IMR-90 (cell line): ENCODE data around the gene APC. TPM values are rescaled to one million over a fixed set of nuclear protein-coding genes. Genes with fewer than 3 reads are reported as not detected.

Experiments used
- ATAC-seq: fragments of 200-7000 bp; cut with Tn5 transposase; 2 replicates; pipeline ENCODE4 v1.9.1; 2020; ENCODE audit warnings: low read depth, mild to moderate bottlenecking, moderate library complexity
- BruUV-seq: library from RNA; stranded (reverse); fragments of 400-500 nt; replicated peaks from 2 replicates; lab custom pipeline; 2021; lab: Mats Ljungman, UMichigan
- CTCF ChIA-PET: fragments of 300-600 bp; formaldehyde crosslinking; extraction: SDS; loops from one replicate; lab custom pipeline; 2021; ENCODE audit warnings: antibody characterized with exemption; lab: Yijun Ruan, JAX
- POLR2A ChIA-PET: fragments of 300-600 bp; sonication (Branson Sonifier 250); formaldehyde crosslinking; loops from one replicate; lab custom pipeline; 2022; ENCODE audit warnings: antibody characterized with exemption; ENCODE audit not compliant: unreplicated experiment; lab: Charles Lee
- DNase-seq: peaks from one replicate; pipeline ENCODE4 v3.0.0; 2013
- H2AFZ ChIP-seq: replicated peaks from 2 replicates; pipeline ENCODE3; 2013; ENCODE audit warnings: low read length, mild to moderate bottlenecking; ENCODE audit not compliant: poor library complexity
- H2AK5ac ChIP-seq: 2 replicates; pipeline ENCODE4 v1.6.1; 2013; ENCODE audit warnings: low read depth, low read length, inconsistent platforms
- H2AK9ac ChIP-seq: replicated peaks from 2 replicates; pipeline ENCODE3; 2013; ENCODE audit warnings: mild to moderate bottlenecking, low read depth, low read length, moderate library complexity; ENCODE audit not compliant: poor library complexity
- H2BK120ac ChIP-seq: 2 replicates; pipeline ENCODE4 v1.6.1; 2013; ENCODE audit warnings: low read depth, low read length, inconsistent platforms
- H2BK15ac ChIP-seq: 3 replicates; pipeline ENCODE4 v1.6.1; 2013; ENCODE audit warnings: low read depth, low read length, inconsistent platforms
- H2BK20ac ChIP-seq: 2 replicates; pipeline ENCODE4 v1.6.1; 2013; ENCODE audit warnings: low read depth, mild to moderate bottlenecking, inconsistent platforms, low read length, moderate library complexity
- H2BK5ac ChIP-seq: 2 replicates; pipeline ENCODE4 v1.6.1; 2013; ENCODE audit warnings: mild to moderate bottlenecking, low read depth, low read length, inconsistent platforms; ENCODE audit not compliant: poor library complexity, severe bottlenecking
- H3K14ac ChIP-seq: replicated peaks from 2 replicates; pipeline ENCODE4 v1.6.1; 2013; ENCODE audit warnings: low read depth, low read length, inconsistent platforms
- H3K18ac ChIP-seq: 2 replicates; pipeline ENCODE4 v1.6.1; 2013; ENCODE audit warnings: low read depth, low read length, control low read depth
- H3K23ac ChIP-seq: 2 replicates; pipeline ENCODE4 v1.6.1; 2013; ENCODE audit warnings: low read depth, low read length, inconsistent platforms
- H3K27ac ChIP-seq: 2 replicates; pipeline ENCODE4 v1.5.1; 2013; ENCODE audit warnings: mild to moderate bottlenecking, control low read depth, low read length; ENCODE audit not compliant: insufficient read depth
- H3K27me3 ChIP-seq: 2 replicates; pipeline ENCODE4 v1.6.1; 2013; ENCODE audit warnings: low read length; ENCODE audit not compliant: control insufficient read depth, insufficient read depth
- H3K36me3 ChIP-seq: 2 replicates; pipeline ENCODE4 v1.6.1; 2013; ENCODE audit warnings: low read length, mixed read lengths; ENCODE audit not compliant: control insufficient read depth, insufficient read depth
- H3K4ac ChIP-seq: 2 replicates; pipeline ENCODE4 v1.6.1; 2013; ENCODE audit warnings: low read depth, low read length, inconsistent platforms
- H3K4me1 ChIP-seq: 2 replicates; pipeline ENCODE4 v1.6.1; 2013; ENCODE audit warnings: low read length, mixed read lengths; ENCODE audit not compliant: control insufficient read depth, insufficient read depth
- H3K4me2 ChIP-seq: 2 replicates; pipeline ENCODE4 v1.6.1; 2013; ENCODE audit warnings: low read depth, mild to moderate bottlenecking, control low read depth, low read length, moderate library complexity
- H3K4me3 ChIP-seq: 2 replicates; pipeline ENCODE4 v1.5.1; 2013; ENCODE audit warnings: low read depth, mild to moderate bottlenecking, control low read depth, low read length, moderate library complexity; ENCODE audit not compliant: insufficient read depth
- H3K56ac ChIP-seq: 2 replicates; pipeline ENCODE4 v1.6.1; 2013; ENCODE audit warnings: low read length, inconsistent platforms; ENCODE audit not compliant: insufficient read depth; ENCODE audit errors: extremely low read depth
- H3K79me1 ChIP-seq, 2 experiments: 2 replicates each; pipeline ENCODE4 v1.6.1; 2013; ENCODE audit warnings: low read length in 2 of 2, inconsistent platforms in 1 of 2, low read depth in 1 of 2
- H3K9ac ChIP-seq: 2 replicates; pipeline ENCODE4 v1.6.1; 2013; ENCODE audit warnings: low read depth, low read length, control low read depth
- H3K9me1 ChIP-seq: 2 replicates; pipeline ENCODE4 v1.6.1; 2013; ENCODE audit warnings: low read length, inconsistent platforms; ENCODE audit not compliant: insufficient read depth
- H3K9me3 ChIP-seq: 2 replicates; pipeline ENCODE4 v1.6.1; 2013; ENCODE audit warnings: low read length; ENCODE audit not compliant: control insufficient read depth, insufficient read depth
- H4K20me1 ChIP-seq: 2 replicates; pipeline ENCODE4 v1.6.1; 2013; ENCODE audit warnings: low read length, inconsistent platforms; ENCODE audit not compliant: insufficient read depth
- H4K5ac ChIP-seq: 2 replicates; pipeline ENCODE4 v1.6.1; 2013; ENCODE audit warnings: mild to moderate bottlenecking, low read depth, low read length, control low read depth
- H4K8ac ChIP-seq, 2 experiments: 2 replicates each; pipeline ENCODE4 v1.6.1; 2013; ENCODE audit warnings: low read depth in 2 of 2, low read length in 2 of 2, control low read depth in 1 of 2, inconsistent platforms in 1 of 2
- H4K91ac ChIP-seq: 2 replicates; pipeline ENCODE4 v1.6.1; 2013; ENCODE audit warnings: low read depth, low read length, inconsistent platforms; ENCODE audit not compliant: insufficient read depth
- BHLHE40 ChIP-seq: fragments of 150-350 bp; IDR thresholded peaks from 2 replicates; pipeline ENCODE4 v1.6.1; 2016; ENCODE audit warnings: mild to moderate bottlenecking, low read depth, low read length
- CEBPB ChIP-seq: IDR thresholded peaks from 2 replicates; pipeline ENCODE4 v1.6.1; 2012; ENCODE audit warnings: low read depth, low read length, improper control_type of control experiment
- CHD1 ChIP-seq: IDR thresholded peaks from 2 replicates; pipeline ENCODE4 v1.6.1; 2012; ENCODE audit warnings: low read depth, low read length, improper control_type of control experiment
- FOS ChIP-seq: fragments of 150-350 bp; IDR thresholded peaks from 2 replicates; pipeline ENCODE4 v1.6.1; 2016; ENCODE audit warnings: low read depth, low read length
- MAFK ChIP-seq: IDR thresholded peaks from 2 replicates; pipeline ENCODE4 v1.6.1; 2012; ENCODE audit warnings: low read depth, low read length, improper control_type of control experiment
- MAZ ChIP-seq: IDR thresholded peaks from 2 replicates; pipeline ENCODE4 v1.6.1; 2012; ENCODE audit warnings: low read depth, mild to moderate bottlenecking, low read length, improper control_type of control experiment, moderate library complexity, borderline replicate concordance
- MXI1 ChIP-seq: IDR thresholded peaks from 2 replicates; pipeline ENCODE4 v1.6.1; 2012; ENCODE audit warnings: low read depth, mild to moderate bottlenecking, low read length, moderate library complexity, borderline replicate concordance
- NFE2L2 ChIP-seq: fragments of 150-350 bp; IDR thresholded peaks from 2 replicates; pipeline ENCODE4 v1.6.1; 2016; ENCODE audit warnings: low read depth, mild to moderate bottlenecking, low read length
- POLR2A ChIP-seq: IDR thresholded peaks from 2 replicates; pipeline ENCODE4 v1.6.1; 2012; ENCODE audit warnings: mild to moderate bottlenecking, low read depth, low read length
- RAD21 ChIP-seq: IDR thresholded peaks from 2 replicates; pipeline ENCODE4 v1.6.1; 2012; ENCODE audit warnings: low read length, improper control_type of control experiment
- RCOR1 ChIP-seq: IDR thresholded peaks from 2 replicates; pipeline ENCODE4 v1.6.1; 2012; ENCODE audit warnings: mild to moderate bottlenecking, low read length, improper control_type of control experiment; ENCODE audit not compliant: insufficient replicate concordance
- RFX5 ChIP-seq: IDR thresholded peaks from 2 replicates; pipeline ENCODE4 v1.8.0; 2012; ENCODE audit warnings: low read depth, mild to moderate bottlenecking, low read length, moderate library complexity
- SMC3 ChIP-seq: fragments of 150-350 bp; IDR thresholded peaks from 2 replicates; pipeline ENCODE4 v1.6.1; 2016; ENCODE audit warnings: low read depth, mild to moderate bottlenecking, antibody characterized with exemption, low read length, moderate library complexity
- WGBS, 2 experiments: methylation state at CpG; one replicate each; pipeline versions ENCODE4 v1.1.5 to v1.1.7; 2013; ENCODE audit warnings: missing lambda C conversion rate in 2 of 2; ENCODE audit not compliant: insufficient read length in 1 of 2; ENCODE audit errors: extremely low coverage in 2 of 2; 5-methylcytosine and 5-hydroxymethylcytosine counted together
- dilution Hi-C: fragments of 300-500 bp; cut with HindIII; formaldehyde crosslinking; loops from one replicate; pipeline ENCODE4 v1.14.3; 2018; ENCODE audit warnings: low sequenced_read_pairs; ENCODE audit not compliant: unreplicated experiment
- in situ Hi-C: fragments of 300-500 bp; cut with MboI; formaldehyde crosslinking; loops from 3 replicates; pipeline ENCODE4 v1.14.3; 2019; ENCODE audit warnings: low sequenced_read_pairs, inconsistent platforms, mixed read lengths
- intact Hi-C: fragments of 100-400 bp; cut with micrococcal nuclease; formaldehyde crosslinking; loops from 2 replicates; pipeline ENCODE4 v1.10.0; 2022
- polyA plus RNA-seq, 3 experiments: library from polyadenylated mRNA; depleted of rRNA; stranded (reverse); fragments of >200 nt; gene quantifications; 2 replicates each; pipeline ENCODE4 v1.2.3, GENCODE V29; 2012; ENCODE audit warnings: low replicate concordance in 1 of 3
- total RNA-seq: library from RNA; depleted of rRNA; stranded (reverse); fragments of >200 nt; gene quantifications from 2 replicates; pipeline ENCODE4 v1.2.3, GENCODE V29; 2012
- TF ChIP-seq, protein P1 (sequence below): fragments of 150-350 bp; IDR thresholded peaks from 2 replicates; pipeline ENCODE4 v1.6.1; 2017; ENCODE audit warnings: mild to moderate bottlenecking, antibody characterized with exemption, low read length, low read depth
- TF ChIP-seq, protein P2 (sequence below): fragments of 150-350 bp; IDR thresholded peaks from 2 replicates; pipeline ENCODE4 v1.6.1; 2016; ENCODE audit warnings: low read depth, mild to moderate bottlenecking, low read length, moderate library complexity, borderline replicate concordance
- TF ChIP-seq, protein P3 (sequence below): conservative IDR thresholded peaks from 2 replicates; pipeline ENCODE4 v1.5.1; 2012; ENCODE audit warnings: mild to moderate bottlenecking, low read depth, low read length, improper control_type of control experiment

Gene APC
- total and polyA plus RNA-seq, 2 of the 4 experiments (the other 2 are of a cell fraction): 7.3 to 58.4 TPM

DNA sequence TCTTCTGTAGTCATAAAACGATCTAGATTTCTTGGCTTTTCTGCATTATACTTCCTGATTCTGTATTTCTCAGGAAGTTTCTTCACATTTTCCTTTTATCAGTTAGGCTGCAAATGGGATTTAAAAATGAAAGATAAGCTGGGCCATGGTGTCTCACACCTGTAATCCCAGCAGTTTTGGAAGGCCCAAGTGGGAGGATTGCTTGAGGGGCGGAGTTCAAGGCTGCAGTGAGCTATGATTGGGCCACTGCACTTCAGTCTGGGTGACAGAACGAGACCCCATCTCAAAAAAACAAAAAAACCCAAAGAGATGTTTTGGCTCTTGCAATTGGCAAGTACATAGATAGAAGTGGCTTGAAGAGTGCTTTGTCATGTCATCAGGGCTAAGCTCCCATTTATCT, 26.2 kb upstream of the APC start:
- no peak overlapping the region for H2AK9ac ChIP-seq
- no peak overlapping the region for H3K23ac ChIP-seq
- no peak overlapping the region for H3K56ac ChIP-seq
- no peaks in the 10 kb centered on the region for H3K9me3 ChIP-seq
- WGBS, 2 experiments: no CpG with 5 or more reads among the region's 3 CpGs
- H2AFZ ChIP-seq: no peak overlapping the region
- H2BK20ac ChIP-seq: no peak overlapping the region
- ChIA-PET CTCF (interaction anchor here (0.7 kb wide), 1 partner anchor 23 kb away, joined by 5 read pairs; no protein-coding TSS in a partner anchor), POLR2A (no interaction called here)
- no peak overlapping the region for H3K9ac ChIP-seq
- intact Hi-C loops: no loop called here
- no peak overlapping the region for H4K8ac ChIP-seq
- H2BK120ac ChIP-seq: no peak overlapping the region
- H3K9me1 ChIP-seq: no peaks in the 10 kb centered on the region; the same call in 1 of the 2 replicates
- no peak overlapping the region for H2AK5ac ChIP-seq
- no peaks in the 10 kb centered on the region for H3K27me3 ChIP-seq
- H4K5ac ChIP-seq: no peak overlapping the region
- H3K27ac ChIP-seq: no peak overlapping the region
- no peak overlapping the region for H3K4ac ChIP-seq
- no peak overlapping the region for H3K14ac ChIP-seq
- H3K4me3 ChIP-seq: no peak overlapping the region
- no peak for ATAC-seq
- H3K18ac ChIP-seq: no peak overlapping the region
- no TSS peak for BruUV-seq
- dilution Hi-C loops: no loop called here
- in situ Hi-C loops: no loop called here
- peaks cover 36 to 42% of the 10 kb centered on the region in 2 experiments for H3K79me1 ChIP-seq
- H4K91ac ChIP-seq: no peak overlapping the region
- no peak overlapping the region for H2BK5ac ChIP-seq
- no peaks in the 10 kb centered on the region for H3K36me3 ChIP-seq
- no peaks in the 10 kb centered on the region; the same call in 1 of the 2 replicates for H4K20me1 ChIP-seq
- peaks cover 4% of the 10 kb centered on the region; the same call in 1 of the 2 replicates for H3K4me1 ChIP-seq
- no peak overlapping the region for H3K4me2 ChIP-seq
- TF ChIP-seq MAZ: no peak
- TF ChIP-seq, protein P1, sequence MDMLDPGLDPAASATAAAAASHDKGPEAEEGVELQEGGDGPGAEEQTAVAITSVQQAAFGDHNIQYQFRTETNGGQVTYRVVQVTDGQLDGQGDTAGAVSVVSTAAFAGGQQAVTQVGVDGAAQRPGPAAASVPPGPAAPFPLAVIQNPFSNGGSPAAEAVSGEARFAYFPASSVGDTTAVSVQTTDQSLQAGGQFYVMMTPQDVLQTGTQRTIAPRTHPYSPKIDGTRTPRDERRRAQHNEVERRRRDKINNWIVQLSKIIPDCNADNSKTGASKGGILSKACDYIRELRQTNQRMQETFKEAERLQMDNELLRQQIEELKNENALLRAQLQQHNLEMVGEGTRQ: no peak
- no peak for TF ChIP-seq NFE2L2
- no peak for TF ChIP-seq RAD21
- no peak for TF ChIP-seq BHLHE40
- no peak for TF ChIP-seq RFX5
- TF ChIP-seq POLR2A: no peak
- no peak for TF ChIP-seq FOS
- TF ChIP-seq RCOR1: no peak
- TF ChIP-seq CHD1: no peak
- TF ChIP-seq, protein P2, sequence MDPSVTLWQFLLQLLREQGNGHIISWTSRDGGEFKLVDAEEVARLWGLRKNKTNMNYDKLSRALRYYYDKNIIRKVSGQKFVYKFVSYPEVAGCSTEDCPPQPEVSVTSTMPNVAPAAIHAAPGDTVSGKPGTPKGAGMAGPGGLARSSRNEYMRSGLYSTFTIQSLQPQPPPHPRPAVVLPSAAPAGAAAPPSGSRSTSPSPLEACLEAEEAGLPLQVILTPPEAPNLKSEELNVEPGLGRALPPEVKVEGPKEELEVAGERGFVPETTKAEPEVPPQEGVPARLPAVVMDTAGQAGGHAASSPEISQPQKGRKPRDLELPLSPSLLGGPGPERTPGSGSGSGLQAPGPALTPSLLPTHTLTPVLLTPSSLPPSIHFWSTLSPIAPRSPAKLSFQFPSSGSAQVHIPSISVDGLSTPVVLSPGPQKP: no peak
- TF ChIP-seq, protein P3, sequence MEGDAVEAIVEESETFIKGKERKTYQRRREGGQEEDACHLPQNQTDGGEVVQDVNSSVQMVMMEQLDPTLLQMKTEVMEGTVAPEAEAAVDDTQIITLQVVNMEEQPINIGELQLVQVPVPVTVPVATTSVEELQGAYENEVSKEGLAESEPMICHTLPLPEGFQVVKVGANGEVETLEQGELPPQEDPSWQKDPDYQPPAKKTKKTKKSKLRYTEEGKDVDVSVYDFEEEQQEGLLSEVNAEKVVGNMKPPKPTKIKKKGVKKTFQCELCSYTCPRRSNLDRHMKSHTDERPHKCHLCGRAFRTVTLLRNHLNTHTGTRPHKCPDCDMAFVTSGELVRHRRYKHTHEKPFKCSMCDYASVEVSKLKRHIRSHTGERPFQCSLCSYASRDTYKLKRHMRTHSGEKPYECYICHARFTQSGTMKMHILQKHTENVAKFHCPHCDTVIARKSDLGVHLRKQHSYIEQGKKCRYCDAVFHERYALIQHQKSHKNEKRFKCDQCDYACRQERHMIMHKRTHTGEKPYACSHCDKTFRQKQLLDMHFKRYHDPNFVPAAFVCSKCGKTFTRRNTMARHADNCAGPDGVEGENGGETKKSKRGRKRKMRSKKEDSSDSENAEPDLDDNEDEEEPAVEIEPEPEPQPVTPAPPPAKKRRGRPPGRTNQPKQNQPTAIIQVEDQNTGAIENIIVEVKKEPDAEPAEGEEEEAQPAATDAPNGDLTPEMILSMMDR: no peak
- no peak for TF ChIP-seq SMC3
- no peak for TF ChIP-seq MXI1
- TF ChIP-seq MAFK: no peak
- no peak for TF ChIP-seq CEBPB
- H2BK15ac ChIP-seq: no peak overlapping the region
- no peak for DNase-seq
